Measurements from ENCODE around the gene FTH1. TPM values are rescaled to one million over a fixed set of nuclear protein-coding genes. Genes with fewer than 3 reads are reported as not detected.

Gene FTH1
- total RNA-seq, 1 donor from 2014 or later = 3,020 TPM

GRCh38 chr11:61962213-61963015 is 5.0 kb downstream of the FTH1 start:
- no peak for TF ChIP-seq CTCF (IDR thresholded peaks at IDR 0.05)
- H3K4me3 Mint-ChIP-seq (ENCODE audit: unreplicated experiment) = peak overlapping the region; percentile 53
- no peaks in the 10 kb centered on the region for H3K9me3 Mint-ChIP-seq (ENCODE audit: unreplicated experiment)
- H3K27me3 Mint-ChIP-seq (ENCODE audit: unreplicated experiment) = no peaks in the 10 kb centered on the region
- H3K36me3 Mint-ChIP-seq (ENCODE audit: unreplicated experiment) = peaks cover 41% of the 10 kb centered on the region
- H3K4me1 Mint-ChIP-seq (ENCODE audit: unreplicated experiment) = peaks cover 43% of the 10 kb centered on the region
- H3K27ac Mint-ChIP-seq (ENCODE audit: unreplicated experiment) = peak overlapping the region; percentile 90
- no peak for DNase-seq (ENCODE audit: extremely low spot score, unreplicated experiment)

- Mint-ChIP-seq H3K27me3 (ENCODE audit: unreplicated experiment) (no peaks in the 10 kb centered on the region), H3K9me3 (ENCODE audit: unreplicated experiment) (no peaks in the 10 kb centered on the region)
These were observed 5.7 kb downstream of the FTH1 start for GRCh38 chr11:61961570-61962212.

GRCh38 chr11:61960532-61960931 is 6.9 kb downstream of the FTH1 start:
- no peak for TF ChIP-seq CTCF (IDR thresholded peaks at IDR 0.05)
- peaks cover 46% of the 10 kb centered on the region for H3K4me1 Mint-ChIP-seq (ENCODE audit: unreplicated experiment)
- H3K27ac Mint-ChIP-seq (ENCODE audit: unreplicated experiment) = no peak overlapping the region
- H3K4me3 Mint-ChIP-seq (ENCODE audit: unreplicated experiment) = no peak overlapping the region
- no peaks in the 10 kb centered on the region for H3K27me3 Mint-ChIP-seq (ENCODE audit: unreplicated experiment)
- peaks cover 30% of the 10 kb centered on the region for H3K36me3 Mint-ChIP-seq (ENCODE audit: unreplicated experiment)
- no peak for DNase-seq (ENCODE audit: extremely low spot score, unreplicated experiment)
- H3K9me3 Mint-ChIP-seq (ENCODE audit: unreplicated experiment) = no peaks in the 10 kb centered on the region

More at GRCh38 chr11:61961570-61962212, 5.7 kb downstream of the FTH1 start:
- H3K4me1 Mint-ChIP-seq (ENCODE audit: unreplicated experiment) = peaks cover 43% of the 10 kb centered on the region
- peak overlapping the region; percentile 90 for H3K27ac Mint-ChIP-seq (ENCODE audit: unreplicated experiment)
- H3K36me3 Mint-ChIP-seq (ENCODE audit: unreplicated experiment) = peaks cover 41% of the 10 kb centered on the region
- no peak for TF ChIP-seq CTCF (IDR thresholded peaks at IDR 0.05)
- no peak for DNase-seq (ENCODE audit: extremely low spot score, unreplicated experiment)
- peak overlapping the region; percentile 47 for H3K4me3 Mint-ChIP-seq (ENCODE audit: unreplicated experiment)

GRCh38 chr11:61959678-61960077 is 7.8 kb downstream of the FTH1 start:
- Mint-ChIP-seq H3K4me1 (ENCODE audit: unreplicated experiment) (peaks cover 42% of the 10 kb centered on the region), H3K27ac (ENCODE audit: unreplicated experiment) (no peak overlapping the region), H3K4me3 (ENCODE audit: unreplicated experiment) (no peak overlapping the region), H3K9me3 (ENCODE audit: unreplicated experiment) (no peaks in the 10 kb centered on the region), H3K27me3 (ENCODE audit: unreplicated experiment) (no peaks in the 10 kb centered on the region), H3K36me3 (ENCODE audit: unreplicated experiment) (peaks cover 22% of the 10 kb centered on the region)
- no peak for DNase-seq (ENCODE audit: extremely low spot score, unreplicated experiment)
- no peak for TF ChIP-seq CTCF (IDR thresholded peaks at IDR 0.05)

- TF ChIP-seq CTCF (IDR thresholded peaks at IDR 0.05) = no peak
- no peak overlapping the region for H3K4me3 Mint-ChIP-seq (ENCODE audit: unreplicated experiment)
- H3K36me3 Mint-ChIP-seq (ENCODE audit: unreplicated experiment) = peaks cover 17% of the 10 kb centered on the region
- H3K27ac Mint-ChIP-seq (ENCODE audit: unreplicated experiment) = no peak overlapping the region
- H3K9me3 Mint-ChIP-seq (ENCODE audit: unreplicated experiment) = no peaks in the 10 kb centered on the region
- DNase-seq (ENCODE audit: extremely low spot score, unreplicated experiment) = no peak
- H3K4me1 Mint-ChIP-seq (ENCODE audit: unreplicated experiment) = peaks cover 39% of the 10 kb centered on the region
- no peaks in the 10 kb centered on the region for H3K27me3 Mint-ChIP-seq (ENCODE audit: unreplicated experiment)
These were observed 8.3 kb downstream of the FTH1 start for GRCh38 chr11:61959114-61959513.
